ENCODE results near the gene MGLL. TPM values are rescaled to one million over a fixed set of nuclear protein-coding genes. Genes with fewer than 3 reads are reported as not detected.

MGLL gene
- total and polyA plus RNA-seq, 4 donors: 9.4 to 277 (median 74.2) TPM

DNA sequence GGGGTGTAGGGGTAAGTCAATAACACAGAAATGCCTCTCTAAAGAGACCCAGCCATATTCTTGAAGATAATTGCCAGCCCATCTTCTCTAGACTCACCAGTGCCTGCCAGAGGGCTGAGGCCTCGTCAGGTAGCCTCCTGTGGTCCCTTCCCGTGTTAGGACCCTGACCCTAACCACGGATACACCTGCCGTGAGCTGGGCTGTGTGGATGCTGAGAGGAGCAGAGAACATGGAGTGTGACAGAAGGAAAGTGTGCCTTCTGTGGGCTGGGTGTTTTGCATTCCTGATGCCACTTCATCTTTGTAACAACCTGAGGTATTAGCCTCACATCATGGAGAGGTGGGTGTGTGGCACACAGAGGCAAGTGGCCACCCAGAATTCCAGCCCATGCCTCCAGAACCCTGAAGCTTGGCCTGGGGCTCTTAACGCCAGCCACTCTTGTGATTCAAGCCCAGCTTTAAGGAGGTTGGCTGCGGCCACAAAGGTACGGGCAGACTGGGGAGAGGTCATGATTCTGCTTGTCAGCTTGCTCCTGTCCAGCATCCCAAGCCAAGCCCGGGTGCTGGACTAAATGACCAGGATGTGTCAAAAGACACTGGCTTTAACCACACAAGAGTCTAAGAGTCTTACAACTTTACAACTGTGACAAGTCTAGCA is 170.7 kb downstream of the MGLL start:
- peaks cover 0 to 6% (median 3%) of the 10 kb centered on the region in 4 donors for H3K4me1 ChIP-seq (ENCODE audit: control insufficient read depth in 4 of 4, insufficient read depth in 4 of 4, low read length in 3 of 4)
- H3K9me3 ChIP-seq (ENCODE audit: control insufficient read depth in 4 of 4, low read length in 3 of 4): no peaks in the 10 kb centered on the region
- H3K27me3 ChIP-seq (ENCODE audit: control insufficient read depth in 4 of 4, insufficient read depth in 4 of 4, low read length in 3 of 4): no peaks in the 10 kb centered on the region
- no peak overlapping the region for H3K27ac ChIP-seq (ENCODE audit: low read depth in 1 of 2, low read length in 2 of 2)
- TF ChIP-seq YY1 (IDR thresholded peaks at IDR 0.05) (no peak), RXRA (IDR thresholded peaks at IDR 0.05) (no peak), EGR1 (IDR thresholded peaks at IDR 0.05; ENCODE audit: low read depth in 2 of 2) (no peak), TAF1 (conservative IDR thresholded peaks at IDR 0.05) (no peak), JUND (IDR thresholded peaks at IDR 0.05) (no peak), FOXA1 (IDR thresholded peaks at IDR 0.05) (no peak), SP1 (IDR thresholded peaks at IDR 0.05) (no peak), NR2F2 (IDR thresholded peaks at IDR 0.05) (no peak), HNF4G (IDR thresholded peaks at IDR 0.05) (no peak)
- TF ChIP-seq, protein P1, sequence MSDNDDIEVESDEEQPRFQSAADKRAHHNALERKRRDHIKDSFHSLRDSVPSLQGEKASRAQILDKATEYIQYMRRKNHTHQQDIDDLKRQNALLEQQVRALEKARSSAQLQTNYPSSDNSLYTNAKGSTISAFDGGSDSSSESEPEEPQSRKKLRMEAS (IDR thresholded peaks at IDR 0.05): no peak
- TF ChIP-seq, protein P2, sequence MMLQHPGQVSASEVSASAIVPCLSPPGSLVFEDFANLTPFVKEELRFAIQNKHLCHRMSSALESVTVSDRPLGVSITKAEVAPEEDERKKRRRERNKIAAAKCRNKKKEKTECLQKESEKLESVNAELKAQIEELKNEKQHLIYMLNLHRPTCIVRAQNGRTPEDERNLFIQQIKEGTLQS (IDR thresholded peaks at IDR 0.05): no peak
- TF ChIP-seq, protein P3, sequence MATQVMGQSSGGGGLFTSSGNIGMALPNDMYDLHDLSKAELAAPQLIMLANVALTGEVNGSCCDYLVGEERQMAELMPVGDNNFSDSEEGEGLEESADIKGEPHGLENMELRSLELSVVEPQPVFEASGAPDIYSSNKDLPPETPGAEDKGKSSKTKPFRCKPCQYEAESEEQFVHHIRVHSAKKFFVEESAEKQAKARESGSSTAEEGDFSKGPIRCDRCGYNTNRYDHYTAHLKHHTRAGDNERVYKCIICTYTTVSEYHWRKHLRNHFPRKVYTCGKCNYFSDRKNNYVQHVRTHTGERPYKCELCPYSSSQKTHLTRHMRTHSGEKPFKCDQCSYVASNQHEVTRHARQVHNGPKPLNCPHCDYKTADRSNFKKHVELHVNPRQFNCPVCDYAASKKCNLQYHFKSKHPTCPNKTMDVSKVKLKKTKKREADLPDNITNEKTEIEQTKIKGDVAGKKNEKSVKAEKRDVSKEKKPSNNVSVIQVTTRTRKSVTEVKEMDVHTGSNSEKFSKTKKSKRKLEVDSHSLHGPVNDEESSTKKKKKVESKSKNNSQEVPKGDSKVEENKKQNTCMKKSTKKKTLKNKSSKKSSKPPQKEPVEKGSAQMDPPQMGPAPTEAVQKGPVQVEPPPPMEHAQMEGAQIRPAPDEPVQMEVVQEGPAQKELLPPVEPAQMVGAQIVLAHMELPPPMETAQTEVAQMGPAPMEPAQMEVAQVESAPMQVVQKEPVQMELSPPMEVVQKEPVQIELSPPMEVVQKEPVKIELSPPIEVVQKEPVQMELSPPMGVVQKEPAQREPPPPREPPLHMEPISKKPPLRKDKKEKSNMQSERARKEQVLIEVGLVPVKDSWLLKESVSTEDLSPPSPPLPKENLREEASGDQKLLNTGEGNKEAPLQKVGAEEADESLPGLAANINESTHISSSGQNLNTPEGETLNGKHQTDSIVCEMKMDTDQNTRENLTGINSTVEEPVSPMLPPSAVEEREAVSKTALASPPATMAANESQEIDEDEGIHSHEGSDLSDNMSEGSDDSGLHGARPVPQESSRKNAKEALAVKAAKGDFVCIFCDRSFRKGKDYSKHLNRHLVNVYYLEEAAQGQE (IDR thresholded peaks at IDR 0.05): no peak
- TF ChIP-seq, protein P4, sequence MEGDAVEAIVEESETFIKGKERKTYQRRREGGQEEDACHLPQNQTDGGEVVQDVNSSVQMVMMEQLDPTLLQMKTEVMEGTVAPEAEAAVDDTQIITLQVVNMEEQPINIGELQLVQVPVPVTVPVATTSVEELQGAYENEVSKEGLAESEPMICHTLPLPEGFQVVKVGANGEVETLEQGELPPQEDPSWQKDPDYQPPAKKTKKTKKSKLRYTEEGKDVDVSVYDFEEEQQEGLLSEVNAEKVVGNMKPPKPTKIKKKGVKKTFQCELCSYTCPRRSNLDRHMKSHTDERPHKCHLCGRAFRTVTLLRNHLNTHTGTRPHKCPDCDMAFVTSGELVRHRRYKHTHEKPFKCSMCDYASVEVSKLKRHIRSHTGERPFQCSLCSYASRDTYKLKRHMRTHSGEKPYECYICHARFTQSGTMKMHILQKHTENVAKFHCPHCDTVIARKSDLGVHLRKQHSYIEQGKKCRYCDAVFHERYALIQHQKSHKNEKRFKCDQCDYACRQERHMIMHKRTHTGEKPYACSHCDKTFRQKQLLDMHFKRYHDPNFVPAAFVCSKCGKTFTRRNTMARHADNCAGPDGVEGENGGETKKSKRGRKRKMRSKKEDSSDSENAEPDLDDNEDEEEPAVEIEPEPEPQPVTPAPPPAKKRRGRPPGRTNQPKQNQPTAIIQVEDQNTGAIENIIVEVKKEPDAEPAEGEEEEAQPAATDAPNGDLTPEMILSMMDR (IDR thresholded peaks at IDR 0.05; ENCODE audit: low read depth, low read length, missing input control): no peak
- no peak for DNase-seq (ENCODE audit: low spot score)
- WGBS: 72% methylated on average over 8 of the region's 8 CpGs
- no peaks in the 10 kb centered on the region for H3K36me3 ChIP-seq (ENCODE audit: control insufficient read depth in 4 of 4, insufficient read depth in 3 of 4, low read depth in 1 of 4, low read length in 3 of 4)
- no peak overlapping the region for H3K4me3 ChIP-seq (ENCODE audit: low read depth in 1 of 3, low read length in 3 of 3)
- no peak overlapping the region for H3K9ac ChIP-seq (ENCODE audit: low read depth in 1 of 2, low read length in 2 of 2)

DNA sequence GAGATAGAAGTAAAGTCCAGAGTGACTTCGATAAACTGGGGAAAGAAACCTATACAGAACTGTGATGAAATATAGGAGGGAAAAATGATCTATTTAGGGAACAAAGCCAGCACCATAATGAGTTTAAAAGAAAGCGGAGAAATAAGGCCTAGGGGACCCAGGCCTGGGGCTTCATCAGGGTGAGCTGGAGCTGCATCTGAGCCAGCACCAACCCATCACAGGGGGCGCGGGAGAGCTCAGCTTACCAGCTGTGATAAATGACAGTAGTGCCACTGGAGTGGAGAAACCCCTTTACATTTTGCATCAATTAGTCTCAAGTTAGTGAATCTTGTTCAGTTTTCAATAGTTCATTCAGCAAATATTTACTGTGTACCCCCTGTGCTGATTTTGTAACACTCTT is 172.1 kb downstream of the MGLL start:
- TF ChIP-seq, protein P2 (IDR thresholded peaks at IDR 0.05): no peak
- TF ChIP-seq, protein P4 (IDR thresholded peaks at IDR 0.05; ENCODE audit: low read depth, low read length, missing input control): no peak
- TF ChIP-seq HNF4A (conservative IDR thresholded peaks at IDR 0.05) (no peak), EGR1 (IDR thresholded peaks at IDR 0.05; ENCODE audit: low read depth in 2 of 2) (no peak), FOXA2 (IDR thresholded peaks at IDR 0.05) (no peak), YY1 (IDR thresholded peaks at IDR 0.05) (no peak), JUND (IDR thresholded peaks at IDR 0.05) (no peak), GABPA (IDR thresholded peaks at IDR 0.05 in 1 of 2, conservative IDR thresholded peaks at IDR 0.05 in 1 of 2) (no peak), SP1 (IDR thresholded peaks at IDR 0.05) (no peak), TAF1 (conservative IDR thresholded peaks at IDR 0.05) (no peak), RXRA (IDR thresholded peaks at IDR 0.05) (no peak), RAD21 (IDR thresholded peaks at IDR 0.05) (no peak)
- TF ChIP-seq, protein P3 (IDR thresholded peaks at IDR 0.05): no peak
- Histone ChIP-seq H3K27me3 (ENCODE audit: control insufficient read depth in 4 of 4, insufficient read depth in 4 of 4, low read length in 3 of 4) (no peaks in the 10 kb centered on the region), H3K36me3 (ENCODE audit: control insufficient read depth in 4 of 4, insufficient read depth in 3 of 4, low read depth in 1 of 4, low read length in 3 of 4) (no peaks in the 10 kb centered on the region), H3K9ac (ENCODE audit: low read depth in 1 of 2, low read length in 2 of 2) (no peak overlapping the region), H3K9me3 (ENCODE audit: control insufficient read depth in 4 of 4, low read length in 3 of 4) (no peaks in the 10 kb centered on the region), H3K4me3 (ENCODE audit: low read depth in 1 of 3, low read length in 3 of 3) (no peak overlapping the region), H3K27ac (ENCODE audit: low read depth in 1 of 2, low read length in 2 of 2) (no peak overlapping the region), H3K4me1 (ENCODE audit: control insufficient read depth in 4 of 4, insufficient read depth in 4 of 4, low read length in 3 of 4) (peaks cover 0 to 6% (median 3%) of the 10 kb centered on the region in 4 donors)
- 93% methylated on average over 4 of the region's 4 CpGs for WGBS
- no peak for DNase-seq (ENCODE audit: low spot score)
